Measurements from ENCODE around the gene TMEM270. TPM values are rescaled to one million over a fixed set of nuclear protein-coding genes. Genes with fewer than 3 reads are reported as not detected.

TMEM270 gene
- total and polyA plus RNA-seq, 2 of the 8 experiments (the other 6 are each of a cell fraction or from before 2014, with no cell fraction given), result 0.26 TPM; not detected in 1

DNA sequence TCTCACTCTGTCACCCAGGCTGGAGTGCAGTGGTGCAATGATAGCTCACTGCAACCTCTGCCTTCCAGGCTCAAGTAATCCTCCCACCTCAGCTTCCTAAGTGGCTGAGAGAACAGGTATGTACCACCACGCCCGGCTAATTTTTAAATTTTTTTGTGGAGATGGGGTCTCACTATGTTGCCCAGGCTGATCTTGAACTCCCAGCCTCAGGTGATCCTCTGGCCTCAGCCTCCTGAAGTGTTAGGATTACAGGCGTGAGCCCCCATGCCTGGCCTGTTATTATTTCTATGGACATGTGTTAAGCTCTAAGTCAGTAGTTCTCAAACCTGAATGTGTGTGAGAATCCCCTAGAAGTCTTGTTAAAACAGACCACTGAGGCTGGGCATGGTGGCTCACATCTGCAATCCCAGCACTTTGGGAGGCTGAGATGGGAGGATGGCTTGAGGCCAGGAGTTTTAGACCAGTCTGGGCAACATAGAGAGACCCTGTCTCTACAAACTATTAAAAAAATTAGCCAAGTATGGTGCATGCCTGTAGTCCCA, 24.5 kb downstream of the TMEM270 start:
- Histone ChIP-seq H2BK12ac (ENCODE audit: low read depth, low read length) (no peak overlapping the region), H2AFZ (ENCODE audit: low read length) (no peak overlapping the region), H3K79me1 (ENCODE audit: low read depth, low read length) (no peaks in the 10 kb centered on the region), H3K9ac (replicated peaks in 1 of 4; ENCODE audit: extremely low read depth in 1 of 4, low read depth in 3 of 4, low read length in 3 of 4) (no peak overlapping the region), H3K56ac (replicated peaks; ENCODE audit: insufficient read length, low read depth, low read length) (no peak overlapping the region), H3K23me2 (ENCODE audit: low read depth, low read length) (no peaks in the 10 kb centered on the region), H2BK20ac (ENCODE audit: low read length) (no peak overlapping the region), H4K91ac (replicated peaks; ENCODE audit: insufficient read length, low read length) (no peak overlapping the region), H3K36me3 (ENCODE audit: control insufficient read depth in 2 of 4, insufficient read depth in 4 of 4, low read length in 3 of 4) (no peaks in the 10 kb centered on the region), H3K14ac (ENCODE audit: insufficient read length) (no peak overlapping the region), H2BK5ac (ENCODE audit: low read depth, low read length) (no peak overlapping the region), H3K4ac (replicated peaks; ENCODE audit: insufficient read length, low read depth, low read length) (no peak overlapping the region), H3K9me3 (ENCODE audit: insufficient read depth in 2 of 2, low read depth in 1 of 2, low read length in 1 of 2) (no peaks in the 10 kb centered on the region), H2BK15ac (ENCODE audit: low read length) (no peak overlapping the region), H4K8ac (ENCODE audit: extremely low read depth, insufficient read depth, low read length) (no peak overlapping the region; the same call in 1 of the 2 replicates), H4K20me1 (replicated peaks in 1 of 2; ENCODE audit: control insufficient read depth in 1 of 2, insufficient read depth in 2 of 2, low read length in 2 of 2) (no peaks in the 10 kb centered on the region), H3K79me2 (ENCODE audit: control insufficient read depth in 1 of 2, insufficient read depth in 2 of 2, low read length in 2 of 2) (no peaks in the 10 kb centered on the region), H3K4me3 (ENCODE audit: extremely low read depth in 1 of 4, insufficient read depth in 2 of 4, low read depth in 3 of 4, low read length in 4 of 4) (no peak overlapping the region), H3K27me3 (replicated peaks in 1 of 4; ENCODE audit: control insufficient read depth in 3 of 4, extremely low read depth in 1 of 4, insufficient read depth in 3 of 4, low read length in 3 of 4) (no peaks in the 10 kb centered on the region), H3K4me1 (replicated peaks in 1 of 4; ENCODE audit: control insufficient read depth in 3 of 4, insufficient read depth in 4 of 4, low read length in 3 of 4) (no peaks in the 10 kb centered on the region; a peak in 3 of 7 replicates), H3K27ac (ENCODE audit: low read depth, low read length) (no peak overlapping the region), H3K18ac (ENCODE audit: extremely low read depth, low read length) (no peak overlapping the region), H2AK5ac (ENCODE audit: low read depth, low read length) (no peak overlapping the region), H3K23ac (ENCODE audit: insufficient read length) (no peak overlapping the region), H3K4me2 (ENCODE audit: insufficient read depth in 1 of 2, low read depth in 2 of 2, low read length in 2 of 2) (no peak overlapping the region), H2BK120ac (replicated peaks; ENCODE audit: low read depth, low read length) (no peak overlapping the region), H4K5ac (ENCODE audit: insufficient read length, low read depth, low read length) (no peak overlapping the region)
- no peak for TF ChIP-seq SP2 (IDR thresholded peaks at IDR 0.05; ENCODE audit: low read length)
- TF ChIP-seq POU5F1 (IDR thresholded peaks at IDR 0.05; ENCODE audit: low read depth, low read length), result no peak
- TF ChIP-seq, protein P1, sequence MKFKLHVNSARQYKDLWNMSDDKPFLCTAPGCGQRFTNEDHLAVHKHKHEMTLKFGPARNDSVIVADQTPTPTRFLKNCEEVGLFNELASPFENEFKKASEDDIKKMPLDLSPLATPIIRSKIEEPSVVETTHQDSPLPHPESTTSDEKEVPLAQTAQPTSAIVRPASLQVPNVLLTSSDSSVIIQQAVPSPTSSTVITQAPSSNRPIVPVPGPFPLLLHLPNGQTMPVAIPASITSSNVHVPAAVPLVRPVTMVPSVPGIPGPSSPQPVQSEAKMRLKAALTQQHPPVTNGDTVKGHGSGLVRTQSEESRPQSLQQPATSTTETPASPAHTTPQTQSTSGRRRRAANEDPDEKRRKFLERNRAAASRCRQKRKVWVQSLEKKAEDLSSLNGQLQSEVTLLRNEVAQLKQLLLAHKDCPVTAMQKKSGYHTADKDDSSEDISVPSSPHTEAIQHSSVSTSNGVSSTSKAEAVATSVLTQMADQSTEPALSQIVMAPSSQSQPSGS (IDR thresholded peaks at IDR 0.05; ENCODE audit: low read length), result no peak
- no peak for TF ChIP-seq SUZ12 (IDR thresholded peaks at IDR 0.05; ENCODE audit: low read length)
- no peak for TF ChIP-seq RNF2 (IDR thresholded peaks at IDR 0.05; ENCODE audit: borderline replicate concordance, low read depth, low read length, missing control alignments, poor library complexity, severe bottlenecking)
- TF ChIP-seq JUND (IDR thresholded peaks at IDR 0.05; ENCODE audit: low read length), result no peak
- TF ChIP-seq EZH2 (IDR thresholded peaks at IDR 0.05; ENCODE audit: low read depth, low read length, severe bottlenecking), result no peak
- TF ChIP-seq USF2 (IDR thresholded peaks at IDR 0.05; ENCODE audit: low read length), result no peak
- TF ChIP-seq CBX5 (IDR thresholded peaks at IDR 0.05; ENCODE audit: low read depth, low read length), result no peak
- POLR2A ChIA-PET (ENCODE audit: partially characterized antibody), result no interaction called here
- FAIRE-seq (no peak), DNase-seq (ENCODE audit: low read depth in 1 of 2, low spot score in 2 of 2) (no peak)
- WGBS, 2 experiments (ENCODE audit: extremely low coverage in 1 of 2, insufficient coverage in 1 of 2, insufficient read length in 1 of 2, insufficient replicate concordance in 2 of 2, low coverage in 1 of 2, low lambda C conversion rate in 2 of 2, missing lambda C conversion rate in 1 of 2), result 92% methylated on average over 3 of the region's 3 CpGs; no CpG with 5 or more reads in 1 of the 2 experiments
- CTCF ChIA-PET (ENCODE audit: partially characterized antibody), result interaction anchor here (0.6 to 4.1 kb wide), 7 partner anchors 10 to 187 kb away, joined by 3 to 16 read pairs (median 4); no protein-coding TSS in a partner anchor
